GM19397 (cell line): ENCODE measurements around the gene TRPM1.

ENCODE experiments used
- ATAC-seq: cut with Tn5 transposase; IDR thresholded peaks from one replicate; pipeline ENCODE4 v1.9.1; 2021; ENCODE audit warnings: mild to moderate bottlenecking, moderate library complexity; ENCODE audit not compliant: unreplicated experiment

TRPM1 gene

DNA sequence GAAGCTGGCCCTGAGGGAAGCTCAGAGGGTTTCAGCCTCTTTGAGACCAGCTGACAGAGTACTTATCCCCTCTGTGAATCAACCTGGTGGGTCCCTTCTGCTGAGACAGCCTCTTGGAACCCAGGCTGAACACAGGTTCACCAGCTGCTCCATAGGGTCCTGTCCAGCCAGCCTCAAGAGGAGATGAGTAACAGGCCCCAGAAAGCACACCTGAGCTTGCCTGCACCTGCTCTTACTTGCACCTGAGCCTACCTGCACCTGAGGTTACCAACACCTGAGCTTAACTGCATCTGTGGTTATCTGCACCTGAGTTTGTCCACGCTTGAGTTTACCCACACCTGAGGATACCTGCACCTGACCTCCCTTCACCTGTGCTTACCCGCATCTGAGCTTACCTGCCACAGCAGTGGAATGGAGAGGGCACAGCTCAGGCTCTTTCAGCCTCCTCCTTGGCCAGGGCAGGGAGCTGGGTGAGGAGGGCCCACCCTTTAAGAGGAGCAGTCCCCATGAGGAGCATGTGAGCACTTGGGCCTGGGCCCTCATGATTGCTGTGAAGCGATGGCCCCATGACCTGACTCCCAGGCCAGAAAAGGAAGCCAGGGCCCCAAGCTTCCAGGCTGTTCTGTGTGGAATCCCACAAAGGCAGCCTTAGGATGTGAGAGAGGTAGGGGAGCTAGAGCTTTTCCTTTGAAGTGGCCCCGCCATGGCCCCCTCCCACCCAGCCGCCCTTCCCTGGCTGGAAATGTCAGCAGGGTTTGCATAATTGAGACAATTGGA lies at the start of gene TRPM1:
TSS of gene TRPM1 (minus strand) at position 464 of the 777 bp plus-strand sequence. CDS start 20,370 bp downstream, outside the sequence.
- no peak for ATAC-seq

- ATAC-seq, result no peak
Observed at GRCh38 chr15:31150732-31151231, 49.3 kb upstream of the TRPM1 start.

GRCh38 chr15:31149987-31150386 lies 48.5 kb upstream of the TRPM1 start:
- no peak for ATAC-seq

DNA sequence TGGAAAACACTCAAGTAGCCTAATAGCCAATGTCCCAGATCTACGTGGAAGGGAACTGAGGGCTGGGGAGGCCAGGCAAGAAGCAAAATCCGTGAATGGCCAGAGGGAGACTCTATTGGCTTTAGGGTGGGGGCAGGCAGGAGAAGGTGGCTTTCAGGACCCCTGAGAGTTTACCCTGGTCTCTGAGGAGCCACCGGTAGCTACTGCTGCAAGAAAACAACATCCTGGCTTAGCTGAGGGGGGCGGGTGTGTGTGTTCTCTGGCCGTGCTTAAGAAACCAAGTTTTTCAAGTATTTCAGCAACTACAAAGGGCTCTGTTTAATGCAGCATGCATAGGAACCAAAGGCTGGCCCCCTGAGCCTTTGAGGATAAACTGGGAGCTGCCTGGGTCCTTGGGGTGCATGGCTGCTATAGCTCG lies 47.6 kb upstream of the TRPM1 start:
- no peak for ATAC-seq

DNA sequence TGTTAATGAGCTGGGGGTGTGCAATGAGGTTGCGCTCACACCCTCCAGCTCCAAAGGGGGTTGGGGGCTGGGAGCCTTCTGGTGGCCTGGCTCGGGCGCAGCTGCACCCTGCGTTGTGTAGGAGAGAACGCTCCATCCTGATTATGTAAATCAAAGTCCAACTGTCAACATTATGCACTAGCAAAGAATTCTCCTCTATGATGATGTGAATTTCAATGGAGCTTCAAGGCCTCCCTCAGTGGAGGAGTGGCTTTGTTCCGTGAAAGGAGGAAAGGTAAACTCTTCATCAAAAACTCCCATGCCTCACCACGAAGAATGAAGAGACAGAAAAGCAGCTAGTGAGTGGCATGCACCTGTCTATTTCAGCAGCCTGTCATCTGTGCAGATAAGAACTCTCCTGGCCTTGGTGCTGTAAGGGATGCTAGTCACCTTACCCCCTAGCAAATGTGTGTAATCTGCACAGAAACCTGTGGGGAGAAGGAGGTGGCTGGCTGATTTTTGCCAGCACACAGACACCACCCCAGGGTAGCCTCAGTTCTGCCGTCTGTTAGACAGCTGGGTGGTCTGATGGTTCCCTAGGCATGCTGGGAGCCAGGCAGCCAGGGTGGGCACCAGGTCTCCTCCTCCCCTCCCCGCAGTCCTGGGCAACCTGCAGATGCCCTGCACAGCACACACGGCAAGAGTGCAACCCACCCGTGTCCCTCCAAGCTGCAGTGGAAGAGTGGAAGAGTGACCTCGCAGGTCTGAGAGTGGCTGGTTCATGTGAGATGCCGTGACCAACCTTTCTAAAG lies 47.0 kb upstream of the TRPM1 start:
- ATAC-seq, result no peak

DNA sequence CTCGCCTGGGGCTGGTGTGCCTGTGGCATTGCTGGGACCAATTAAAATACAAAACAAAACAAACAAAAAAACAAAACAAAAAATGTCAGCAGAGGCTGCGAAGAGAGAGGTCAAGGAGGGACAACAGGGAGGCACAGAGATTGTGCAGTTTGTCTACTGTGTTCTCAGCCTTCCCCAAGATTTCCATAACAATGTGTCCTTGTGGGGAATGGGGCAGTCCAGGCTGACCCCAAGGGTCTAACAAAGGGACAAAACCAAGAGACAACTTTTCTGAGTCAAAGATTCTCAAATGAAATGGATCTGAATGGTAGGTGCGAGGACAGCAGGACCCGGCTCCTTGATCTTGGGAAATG lies 46.4 kb upstream of the TRPM1 start:
- no peak for ATAC-seq

DNA sequence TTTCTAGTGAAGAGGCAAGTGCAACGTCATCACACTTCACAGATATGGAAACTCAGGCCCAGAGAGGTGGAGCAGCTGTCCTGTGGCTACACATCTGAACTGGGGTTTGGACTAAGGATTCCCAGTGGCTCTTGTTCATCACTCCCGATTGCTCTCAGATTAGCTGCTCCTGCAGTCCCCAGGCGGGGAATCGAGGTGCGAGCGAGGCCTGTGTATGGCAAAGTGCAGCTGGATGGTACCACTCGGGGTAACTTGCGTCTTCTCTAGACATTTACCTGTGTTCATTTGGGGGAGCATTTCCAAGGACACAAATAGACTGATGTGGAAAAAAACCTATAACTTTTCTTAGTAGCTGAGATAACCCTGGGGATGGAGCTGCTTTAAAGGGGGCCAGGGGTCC lies 45.9 kb upstream of the TRPM1 start:
- ATAC-seq, result no peak

DNA sequence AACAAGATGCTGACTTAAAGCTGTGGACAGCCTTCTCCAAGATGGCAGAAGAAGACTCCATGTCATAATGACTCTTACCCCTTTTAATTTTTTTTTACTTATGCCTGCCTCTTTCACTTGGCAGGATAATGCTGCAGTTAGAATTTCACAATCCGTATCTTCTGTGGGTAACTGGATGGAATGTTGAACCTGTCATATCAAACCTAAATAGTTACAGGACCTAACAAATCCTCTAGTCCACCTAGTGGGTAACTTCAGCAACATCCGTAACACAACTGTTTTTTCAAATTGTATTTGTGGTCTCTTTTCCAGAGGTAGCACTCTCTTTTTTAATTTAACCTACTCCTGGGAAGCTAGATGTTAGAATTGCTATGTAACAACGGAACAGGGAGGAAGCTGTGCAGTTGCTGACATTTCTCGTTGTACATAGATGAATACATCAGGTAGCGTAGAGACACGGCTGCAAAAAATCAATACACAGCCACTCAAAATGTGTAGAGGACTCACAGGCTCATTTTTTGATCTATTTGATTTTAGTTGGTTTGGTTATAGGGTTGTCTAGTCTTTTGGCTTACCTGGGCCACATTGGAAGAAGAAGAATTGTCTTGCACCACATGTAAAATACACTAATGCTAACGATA lies 43.9 kb upstream of the TRPM1 start:
- ATAC-seq, result no peak

DNA sequence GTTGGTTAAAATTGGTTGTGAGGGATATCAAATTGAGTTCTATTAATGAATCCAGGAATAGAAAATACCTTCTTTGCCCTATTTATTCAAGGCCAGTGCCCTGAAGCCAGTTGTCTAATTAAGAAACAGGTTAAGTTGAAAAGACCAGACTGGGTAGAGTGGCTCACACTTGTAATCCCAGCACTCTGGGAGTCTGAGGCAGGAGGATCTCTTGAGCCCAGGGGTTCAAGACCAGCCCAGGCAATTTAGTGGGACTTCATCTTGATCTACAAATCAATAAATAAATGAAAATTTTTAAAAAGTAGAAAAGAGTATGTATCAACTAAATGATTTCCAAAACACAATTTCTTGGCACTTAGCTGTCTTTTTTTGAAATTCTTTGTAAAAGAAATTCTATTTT lies 40.3 kb upstream of the TRPM1 start:
- ATAC-seq, result no peak

- no peak for ATAC-seq
Observed at GRCh38 chr15:31136607-31137328, 35.2 kb upstream of the TRPM1 start.

DNA sequence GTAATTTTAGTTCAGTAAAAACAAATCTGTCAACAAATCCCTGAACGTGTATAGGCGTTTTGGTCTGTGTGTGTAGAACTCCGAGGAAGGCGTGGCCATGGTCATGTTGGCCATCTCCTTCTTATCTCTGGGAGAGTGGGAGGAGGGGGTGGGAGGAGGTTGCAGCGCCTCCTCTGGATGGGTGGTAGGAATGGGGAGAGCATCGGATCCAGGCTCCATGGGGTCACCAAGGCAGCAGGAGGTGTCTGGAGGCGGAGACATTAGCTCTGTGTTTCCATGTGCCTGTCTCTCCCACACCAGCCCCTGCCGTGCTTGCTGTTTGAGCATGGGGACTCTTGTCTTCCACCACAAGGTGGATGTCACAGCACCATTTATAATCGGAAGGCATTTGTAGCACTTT lies 34.5 kb upstream of the TRPM1 start:
- no peak for ATAC-seq

- no peak for ATAC-seq
Observed at GRCh38 chr15:31135523-31135922, 34.0 kb upstream of the TRPM1 start.

- ATAC-seq, result no peak
Observed at GRCh38 chr15:31133890-31134289, 32.4 kb upstream of the TRPM1 start.

- ATAC-seq, result no peak
Observed at GRCh38 chr15:31131853-31132375, 30.4 kb upstream of the TRPM1 start.

DNA sequence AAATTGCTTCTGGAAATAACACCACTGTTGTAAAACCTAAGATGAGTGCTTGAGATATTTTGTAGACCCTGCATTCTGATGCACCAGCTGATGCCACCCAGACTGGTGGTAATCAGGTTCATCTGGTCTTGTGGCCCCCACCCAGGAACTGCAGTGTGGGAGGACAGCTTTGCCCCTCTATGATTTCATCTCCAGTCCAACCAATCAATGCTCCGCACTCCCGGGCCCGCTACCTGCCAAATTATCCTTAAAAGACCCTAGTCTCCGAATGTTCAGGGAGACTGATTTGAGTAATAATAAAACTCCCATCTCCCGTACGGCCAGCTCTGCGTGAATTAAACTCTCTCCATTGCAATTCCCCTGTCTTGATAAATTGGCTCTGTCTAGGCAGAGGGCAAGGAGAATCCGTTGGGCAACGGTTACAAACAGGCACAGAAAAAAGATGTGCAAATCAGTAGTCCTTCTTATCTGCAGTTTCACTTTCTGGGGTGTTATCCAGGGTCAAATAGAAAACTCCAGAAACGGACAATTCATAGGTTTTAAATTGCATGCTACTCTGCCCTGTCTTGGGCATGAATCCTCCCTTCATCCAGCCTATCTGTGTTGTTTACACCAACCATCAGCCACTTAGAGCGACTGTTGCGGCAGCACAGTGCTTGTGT lies 29.2 kb upstream of the TRPM1 start:
- no peak for ATAC-seq

GRCh38 chr15:31129769-31130303 lies 28.3 kb upstream of the TRPM1 start:
- ATAC-seq, result no peak

- peak; percentile 67 for ATAC-seq
Observed at GRCh38 chr15:31128919-31129768, 27.6 kb upstream of the TRPM1 start.

DNA sequence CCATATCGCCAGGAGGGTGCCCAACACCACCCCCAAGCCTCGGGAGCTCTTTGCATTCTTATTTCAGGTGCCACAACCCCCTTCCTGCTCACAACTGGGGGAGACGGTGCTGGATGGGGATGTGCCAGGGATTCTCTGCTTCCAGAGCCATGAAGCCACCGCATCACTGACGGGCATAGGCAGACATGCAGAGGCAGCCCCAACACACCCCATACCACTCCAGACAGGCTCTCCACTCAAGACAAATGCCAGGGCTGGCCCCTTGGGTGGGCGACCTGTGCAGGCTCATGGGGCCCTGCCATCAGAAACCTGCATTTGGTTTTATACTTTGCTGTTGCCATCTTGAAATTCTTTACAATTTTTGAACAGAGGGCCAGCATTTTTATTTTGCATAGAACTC lies 27.0 kb upstream of the TRPM1 start:
- ATAC-seq, result no peak
